ENCODE measurements around the gene STK36.

DNA sequence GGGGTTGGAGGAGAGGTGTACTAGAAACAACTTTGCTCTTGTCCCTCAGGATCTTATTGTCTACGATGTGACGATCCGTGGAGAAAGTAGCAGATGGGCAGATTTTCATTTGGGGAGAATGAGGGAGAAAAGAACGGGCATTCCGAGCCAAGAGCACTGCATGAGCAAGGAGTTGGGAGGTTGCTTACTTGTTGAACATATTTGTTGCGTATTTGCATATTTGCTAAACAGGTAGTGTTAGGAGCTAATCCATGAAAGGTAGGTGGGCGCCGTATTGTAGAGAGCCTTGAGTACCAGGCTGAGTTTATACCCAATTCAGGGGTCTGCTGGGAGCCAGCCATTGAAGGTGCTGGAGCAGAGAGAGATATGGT lies 11.9 kb upstream of the STK36 start:
- no peak for TF ChIP-seq SP1 (CRISPR knock-in tag; conservative IDR thresholded peaks at IDR 0.05)
- TF ChIP-seq, protein P1, sequence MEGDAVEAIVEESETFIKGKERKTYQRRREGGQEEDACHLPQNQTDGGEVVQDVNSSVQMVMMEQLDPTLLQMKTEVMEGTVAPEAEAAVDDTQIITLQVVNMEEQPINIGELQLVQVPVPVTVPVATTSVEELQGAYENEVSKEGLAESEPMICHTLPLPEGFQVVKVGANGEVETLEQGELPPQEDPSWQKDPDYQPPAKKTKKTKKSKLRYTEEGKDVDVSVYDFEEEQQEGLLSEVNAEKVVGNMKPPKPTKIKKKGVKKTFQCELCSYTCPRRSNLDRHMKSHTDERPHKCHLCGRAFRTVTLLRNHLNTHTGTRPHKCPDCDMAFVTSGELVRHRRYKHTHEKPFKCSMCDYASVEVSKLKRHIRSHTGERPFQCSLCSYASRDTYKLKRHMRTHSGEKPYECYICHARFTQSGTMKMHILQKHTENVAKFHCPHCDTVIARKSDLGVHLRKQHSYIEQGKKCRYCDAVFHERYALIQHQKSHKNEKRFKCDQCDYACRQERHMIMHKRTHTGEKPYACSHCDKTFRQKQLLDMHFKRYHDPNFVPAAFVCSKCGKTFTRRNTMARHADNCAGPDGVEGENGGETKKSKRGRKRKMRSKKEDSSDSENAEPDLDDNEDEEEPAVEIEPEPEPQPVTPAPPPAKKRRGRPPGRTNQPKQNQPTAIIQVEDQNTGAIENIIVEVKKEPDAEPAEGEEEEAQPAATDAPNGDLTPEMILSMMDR (IDR thresholded peaks at IDR 0.05), result no peak
- TF ChIP-seq, protein P2, sequence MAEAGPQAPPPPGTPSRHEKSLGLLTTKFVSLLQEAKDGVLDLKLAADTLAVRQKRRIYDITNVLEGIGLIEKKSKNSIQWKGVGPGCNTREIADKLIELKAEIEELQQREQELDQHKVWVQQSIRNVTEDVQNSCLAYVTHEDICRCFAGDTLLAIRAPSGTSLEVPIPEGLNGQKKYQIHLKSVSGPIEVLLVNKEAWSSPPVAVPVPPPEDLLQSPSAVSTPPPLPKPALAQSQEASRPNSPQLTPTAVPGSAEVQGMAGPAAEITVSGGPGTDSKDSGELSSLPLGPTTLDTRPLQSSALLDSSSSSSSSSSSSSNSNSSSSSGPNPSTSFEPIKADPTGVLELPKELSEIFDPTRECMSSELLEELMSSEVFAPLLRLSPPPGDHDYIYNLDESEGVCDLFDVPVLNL (CRISPR knock-in tag; IDR thresholded peaks at IDR 0.05; ENCODE audit: borderline replicate concordance, low read depth), result no peak

All from WTC11 (cell line).